Measurements from ENCODE around the gene FOXK2. TPM values are rescaled to one million over a fixed set of nuclear protein-coding genes. Genes with fewer than 3 reads are reported as not detected.

FOXK2 gene
- total and polyA plus RNA-seq, 2 of the 8 experiments (the other 6 are each of a cell fraction or from before 2014, with no cell fraction given) = 34.7 to 64.9 TPM

- Histone ChIP-seq H3K4ac (replicated peaks; ENCODE audit: insufficient read length, low read depth, low read length) (no peak overlapping the region), H3K36me3 (ENCODE audit: control insufficient read depth in 2 of 4, insufficient read depth in 4 of 4, low read length in 3 of 4) (peaks cover 7 to 66% (median 30%) of the 10 kb centered on the region in 4 experiments; a peak in 6 of 8 replicates), H2BK12ac (ENCODE audit: low read depth, low read length) (no peak overlapping the region), H2BK120ac (replicated peaks; ENCODE audit: low read depth, low read length) (no peak overlapping the region), H3K27ac (ENCODE audit: low read depth, low read length) (no peak overlapping the region), H3K79me1 (ENCODE audit: low read depth, low read length) (peaks cover 19% of the 10 kb centered on the region), H3K9me3 (ENCODE audit: insufficient read depth in 2 of 2, low read depth in 1 of 2, low read length in 1 of 2) (no peaks in the 10 kb centered on the region), H3K9ac (replicated peaks in 1 of 4; ENCODE audit: extremely low read depth in 1 of 4, low read depth in 3 of 4, low read length in 3 of 4) (no peak overlapping the region), H4K5ac (ENCODE audit: insufficient read length, low read depth, low read length) (no peak overlapping the region), H2AFZ (ENCODE audit: low read length) (no peak overlapping the region), H3K27me3 (replicated peaks in 1 of 4; ENCODE audit: control insufficient read depth in 3 of 4, extremely low read depth in 1 of 4, insufficient read depth in 3 of 4, low read length in 3 of 4) (no peaks in the 10 kb centered on the region), H2BK20ac (ENCODE audit: low read length) (no peak overlapping the region), H4K20me1 (replicated peaks in 1 of 2; ENCODE audit: control insufficient read depth in 1 of 2, insufficient read depth in 2 of 2, low read length in 2 of 2) (peaks cover 9 to 31% of the 10 kb centered on the region in 2 experiments), H3K4me2 (ENCODE audit: insufficient read depth in 1 of 2, low read depth in 2 of 2, low read length in 2 of 2) (no peak overlapping the region), H3K23me2 (ENCODE audit: low read depth, low read length) (no peaks in the 10 kb centered on the region; the same call in 1 of the 2 replicates), H3K79me2 (ENCODE audit: control insufficient read depth in 1 of 2, insufficient read depth in 2 of 2, low read length in 2 of 2) (peaks cover 0 to 37% of the 10 kb centered on the region in 2 experiments; a peak in 2 of 4 replicates), H3K4me1 (replicated peaks in 1 of 4; ENCODE audit: control insufficient read depth in 3 of 4, insufficient read depth in 4 of 4, low read length in 3 of 4) (peaks cover 0 to 7% (median 3%) of the 10 kb centered on the region in 4 experiments; a peak in 6 of 7 replicates), H3K14ac (ENCODE audit: insufficient read length) (no peak overlapping the region), H3K4me3 (ENCODE audit: extremely low read depth in 1 of 4, insufficient read depth in 2 of 4, low read depth in 3 of 4, low read length in 4 of 4) (no peak overlapping the region), H3K18ac (ENCODE audit: extremely low read depth, low read length) (no peak overlapping the region), H2AK5ac (ENCODE audit: low read depth, low read length) (no peak overlapping the region), H3K56ac (replicated peaks; ENCODE audit: insufficient read length, low read depth, low read length) (no peak overlapping the region), H4K8ac (ENCODE audit: extremely low read depth, insufficient read depth, low read length) (no peak overlapping the region), H3K23ac (ENCODE audit: insufficient read length) (no peak overlapping the region), H2BK5ac (ENCODE audit: low read depth, low read length) (no peak overlapping the region), H4K91ac (replicated peaks; ENCODE audit: insufficient read length, low read length) (no peak overlapping the region), H2BK15ac (ENCODE audit: low read length) (no peak overlapping the region)
- DNase-seq (ENCODE audit: low read depth in 1 of 2, low spot score in 2 of 2) (no peak), FAIRE-seq (no peak)
- 84% methylated on average over 11 of the region's 11 CpGs; no CpG with 5 or more reads in 1 of the 2 experiments for WGBS, 2 experiments (ENCODE audit: extremely low coverage in 1 of 2, insufficient coverage in 1 of 2, insufficient read length in 1 of 2, insufficient replicate concordance in 2 of 2, low coverage in 1 of 2, low lambda C conversion rate in 2 of 2, missing lambda C conversion rate in 1 of 2)
- ChIA-PET POLR2A (ENCODE audit: partially characterized antibody) (no interaction called here), CTCF (ENCODE audit: partially characterized antibody) (interaction anchor here (1.0 to 5.2 kb wide), 3 partner anchors 15 to 30 kb away, joined by 4 to 26 read pairs (median 4); no protein-coding TSS in a partner anchor)
- TF ChIP-seq KDM4A (IDR thresholded peaks at IDR 0.05; ENCODE audit: low read depth, low read length, severe bottlenecking) (no peak), YY1 (IDR thresholded peaks at IDR 0.05; ENCODE audit: low read depth, low read length) (no peak), RNF2 (IDR thresholded peaks at IDR 0.05; ENCODE audit: borderline replicate concordance, low read depth, low read length, missing control alignments, poor library complexity, severe bottlenecking) (no peak), JUN (IDR thresholded peaks at IDR 0.05; ENCODE audit: low read depth, low read length) (no peak), TCF12 (IDR thresholded peaks at IDR 0.05; ENCODE audit: low read depth, low read length) (no peak), KDM1A (IDR thresholded peaks at IDR 0.05; ENCODE audit: borderline replicate concordance, low read length) (no peak), SP1 (IDR thresholded peaks at IDR 0.05; ENCODE audit: low read depth, low read length) (no peak), FOSL1 (IDR thresholded peaks at IDR 0.05; ENCODE audit: insufficient read depth, low read depth, low read length) (no peak), NANOG (IDR thresholded peaks at IDR 0.05; ENCODE audit: insufficient read depth, low read depth, low read length, poor library complexity, severe bottlenecking) (no peak), CHD2 (IDR thresholded peaks at IDR 0.05; ENCODE audit: low read length) (no peak), RAD21 (IDR thresholded peaks at IDR 0.05 in 1 of 2, conservative IDR thresholded peaks at IDR 0.05 in 1 of 2; ENCODE audit: low read depth in 2 of 2, low read length in 2 of 2) (no peak), SP4 (IDR thresholded peaks at IDR 0.05; ENCODE audit: low read length) (no peak), CBX5 (IDR thresholded peaks at IDR 0.05; ENCODE audit: low read depth, low read length) (no peak)
These were observed 50.1 kb downstream of the FOXK2 start for GRCh38 chr17:82569621-82570020.
